ENCODE data around the gene SMARCE1.
A peak's percentile ranks its signal among the peaks of the same experiment; 100 is the strongest.

The SMARCE1 gene

GRCh38 chr17:40645291-40645690 lies 2.3 kb downstream of the SMARCE1 start:
- no peak for DNase-seq

GRCh38 chr17:40637931-40638330 lies 9.7 kb downstream of the SMARCE1 start:
- no peak for DNase-seq

GRCh38 chr17:40633871-40634270 lies 13.7 kb downstream of the SMARCE1 start:
- no peak for DNase-seq

GRCh38 chr17:40632216-40632615 lies 15.4 kb downstream of the SMARCE1 start:
- DNase-seq, result no peak

- DNase-seq, result no peak
Observed at GRCh38 chr17:40629842-40630241, 17.8 kb downstream of the SMARCE1 start.

- DNase-seq, result no peak
Observed at GRCh38 chr17:40625311-40625710, 22.3 kb downstream of the SMARCE1 start.

GRCh38 chr17:40623419-40624210 lies 24.0 kb downstream of the SMARCE1 start:
- no peak for DNase-seq

GRCh38 chr17:40622509-40622928 lies 25.1 kb downstream of the SMARCE1 start:
- peak; percentile 36 for DNase-seq

GRCh38 chr17:40621578-40621977 lies 26.0 kb downstream of the SMARCE1 start:
- DNase-seq, result no peak

- DNase-seq, result no peak
Observed at GRCh38 chr17:40621019-40621418, 26.6 kb downstream of the SMARCE1 start.

GRCh38 chr17:40618754-40619625 lies 28.6 kb downstream of the SMARCE1 start:
- no peak for DNase-seq

- DNase-seq, result no peak
Observed at GRCh38 chr17:40617678-40618240, 29.9 kb downstream of the SMARCE1 start.

- no peak for DNase-seq
Observed at GRCh38 chr17:40616592-40616991, 31.0 kb downstream of the SMARCE1 start.

GRCh38 chr17:40615841-40616476 lies 31.7 kb downstream of the SMARCE1 start:
- DNase-seq, result no peak

GRCh38 chr17:40615068-40615840 lies 32.4 kb downstream of the SMARCE1 start:
- DNase-seq, result no peak

- DNase-seq, result no peak
Observed at GRCh38 chr17:40614431-40615067, 33.1 kb downstream of the SMARCE1 start.

- DNase-seq, result no peak
Observed at GRCh38 chr17:40613467-40614154, 34.0 kb downstream of the SMARCE1 start.

- no peak for DNase-seq
Observed at GRCh38 chr17:40612599-40613244, 34.9 kb downstream of the SMARCE1 start.

GRCh38 chr17:40611840-40612474 lies 35.7 kb downstream of the SMARCE1 start:
- DNase-seq, result no peak

- no peak for DNase-seq
Observed at GRCh38 chr17:40610359-40610758, 37.3 kb downstream of the SMARCE1 start.
